ENCODE results near the gene MTMR10. TPM values are rescaled to one million over a fixed set of nuclear protein-coding genes. Genes with fewer than 3 reads are reported as not detected.

Gene MTMR10
- total RNA-seq, 1 donor from 2014 or later: 28.8 TPM

- TF ChIP-seq, protein P1, sequence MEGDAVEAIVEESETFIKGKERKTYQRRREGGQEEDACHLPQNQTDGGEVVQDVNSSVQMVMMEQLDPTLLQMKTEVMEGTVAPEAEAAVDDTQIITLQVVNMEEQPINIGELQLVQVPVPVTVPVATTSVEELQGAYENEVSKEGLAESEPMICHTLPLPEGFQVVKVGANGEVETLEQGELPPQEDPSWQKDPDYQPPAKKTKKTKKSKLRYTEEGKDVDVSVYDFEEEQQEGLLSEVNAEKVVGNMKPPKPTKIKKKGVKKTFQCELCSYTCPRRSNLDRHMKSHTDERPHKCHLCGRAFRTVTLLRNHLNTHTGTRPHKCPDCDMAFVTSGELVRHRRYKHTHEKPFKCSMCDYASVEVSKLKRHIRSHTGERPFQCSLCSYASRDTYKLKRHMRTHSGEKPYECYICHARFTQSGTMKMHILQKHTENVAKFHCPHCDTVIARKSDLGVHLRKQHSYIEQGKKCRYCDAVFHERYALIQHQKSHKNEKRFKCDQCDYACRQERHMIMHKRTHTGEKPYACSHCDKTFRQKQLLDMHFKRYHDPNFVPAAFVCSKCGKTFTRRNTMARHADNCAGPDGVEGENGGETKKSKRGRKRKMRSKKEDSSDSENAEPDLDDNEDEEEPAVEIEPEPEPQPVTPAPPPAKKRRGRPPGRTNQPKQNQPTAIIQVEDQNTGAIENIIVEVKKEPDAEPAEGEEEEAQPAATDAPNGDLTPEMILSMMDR (IDR thresholded peaks at IDR 0.05; ENCODE audit: borderline replicate concordance): no peak
- H3K4me1 ChIP-seq: peaks cover 23% of the 10 kb centered on the region
- DNase-seq: no peak
- intact Hi-C loops (cut with micrococcal nuclease): no loop called here
- H3K4me3 ChIP-seq: no peak overlapping the region
- H3K36me3 ChIP-seq: no peaks in the 10 kb centered on the region
- H3K27me3 ChIP-seq (ENCODE audit: low read depth): no peaks in the 10 kb centered on the region
- peaks cover 3% of the 10 kb centered on the region for H3K9me3 ChIP-seq (replicated peaks)
- H3K27ac ChIP-seq (replicated peaks): no peak overlapping the region
Measured at GRCh38 chr15:31035610-31036009, 44.2 kb upstream of the MTMR10 start.

DNA sequence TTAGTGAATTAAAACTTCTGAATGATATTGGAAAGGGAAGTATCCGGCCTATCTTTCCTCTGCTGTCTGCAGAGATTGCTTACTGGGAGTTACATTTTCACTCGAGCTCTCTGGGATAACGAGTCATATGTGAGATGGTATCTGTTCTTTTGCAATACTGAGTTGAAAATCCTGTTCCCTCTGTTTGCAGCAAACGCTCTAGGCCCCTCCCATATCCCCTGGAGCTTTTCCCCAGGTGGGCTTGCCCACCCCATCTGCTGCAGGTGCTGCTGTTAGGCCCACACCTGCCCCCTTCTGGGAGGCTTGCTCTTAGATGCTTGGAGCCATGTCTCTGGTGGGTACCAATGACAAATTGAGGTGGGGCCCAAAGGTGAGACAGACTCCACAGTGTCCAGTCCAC, 42.7 kb upstream of the MTMR10 start:
- Histone ChIP-seq H3K36me3 (no peaks in the 10 kb centered on the region), H3K9me3 (replicated peaks) (peaks cover 2% of the 10 kb centered on the region), H3K27ac (replicated peaks) (no peak overlapping the region), H3K4me3 (no peak overlapping the region), H3K4me1 (peaks cover 23% of the 10 kb centered on the region), H3K27me3 (ENCODE audit: low read depth) (no peaks in the 10 kb centered on the region)
- TF ChIP-seq, protein P1 (IDR thresholded peaks at IDR 0.05; ENCODE audit: borderline replicate concordance): no peak
- DNase-seq: no peak
- intact Hi-C loops (cut with micrococcal nuclease): no loop called here

- no peak for DNase-seq
- H3K27me3 ChIP-seq (ENCODE audit: low read depth): no peaks in the 10 kb centered on the region
- TF ChIP-seq, protein P1 (IDR thresholded peaks at IDR 0.05; ENCODE audit: borderline replicate concordance): no peak
- H3K27ac ChIP-seq (replicated peaks): peak overlapping the region; percentile 63
- H3K36me3 ChIP-seq: no peaks in the 10 kb centered on the region
- intact Hi-C loops (cut with micrococcal nuclease): no loop called here
- no peak overlapping the region for H3K4me3 ChIP-seq
- peaks cover 23% of the 10 kb centered on the region for H3K4me1 ChIP-seq
- no peaks in the 10 kb centered on the region for H3K9me3 ChIP-seq (replicated peaks)
Measured at GRCh38 chr15:31032961-31033371, 41.5 kb upstream of the MTMR10 start.

DNA sequence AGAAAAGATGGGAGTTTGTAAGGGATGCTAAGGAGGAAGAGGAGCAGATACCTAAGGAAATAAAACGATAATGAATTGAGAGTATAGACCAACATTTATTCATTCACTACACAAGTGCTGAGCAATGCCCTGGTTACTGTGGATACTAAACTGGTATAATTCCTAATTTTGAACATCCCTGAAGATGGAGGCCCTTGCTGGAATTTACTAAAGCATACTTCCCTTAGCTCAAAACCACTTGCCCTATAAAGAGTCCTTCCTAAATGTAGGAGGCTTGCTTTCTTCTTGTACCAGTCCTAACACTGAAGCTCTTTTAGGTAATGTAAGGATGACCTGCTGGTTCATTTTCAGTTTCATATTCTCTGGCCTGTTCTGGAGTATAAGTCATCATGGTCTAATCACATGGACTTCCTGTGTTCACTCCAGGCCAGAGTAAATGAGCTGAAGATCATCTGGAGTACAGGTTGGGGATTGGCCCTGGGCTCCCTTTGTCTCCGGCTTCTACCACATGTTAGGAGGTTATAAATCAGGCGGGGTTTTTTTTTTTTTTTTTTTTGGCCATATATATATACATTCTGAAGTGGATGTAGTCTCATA, 40.1 kb upstream of the MTMR10 start:
- intact Hi-C loops (cut with micrococcal nuclease): no loop called here
- TF ChIP-seq, protein P1 (IDR thresholded peaks at IDR 0.05; ENCODE audit: borderline replicate concordance): no peak
- H3K4me1 ChIP-seq: peaks cover 23% of the 10 kb centered on the region
- H3K27me3 ChIP-seq (ENCODE audit: low read depth): no peaks in the 10 kb centered on the region
- DNase-seq: no peak
- no peak overlapping the region for H3K4me3 ChIP-seq
- peak overlapping the region; percentile 63 for H3K27ac ChIP-seq (replicated peaks)
- no peaks in the 10 kb centered on the region for H3K36me3 ChIP-seq
- no peaks in the 10 kb centered on the region for H3K9me3 ChIP-seq (replicated peaks)

GRCh38 chr15:31027910-31028578, 36.6 kb upstream of the MTMR10 start:
- H3K36me3 ChIP-seq: no peaks in the 10 kb centered on the region
- H3K27ac ChIP-seq (replicated peaks): no peak overlapping the region
- TF ChIP-seq, protein P1 (IDR thresholded peaks at IDR 0.05; ENCODE audit: borderline replicate concordance): no peak
- no peaks in the 10 kb centered on the region for H3K9me3 ChIP-seq (replicated peaks)
- intact Hi-C loops (cut with micrococcal nuclease): no loop called here
- DNase-seq: no peak
- H3K4me3 ChIP-seq: no peak overlapping the region
- peaks cover 23% of the 10 kb centered on the region for H3K4me1 ChIP-seq
- H3K27me3 ChIP-seq (ENCODE audit: low read depth): no peaks in the 10 kb centered on the region

Data from left ventricle myocardium inferior (tissue), 1 donor.